Nucleus accumbens (tissue), 56 donors: ENCODE results near the gene SLC2A10.

Source experiments
- DNase-seq, 56 donors: peaks; one replicate each; lab custom pipeline; 2025; lab: John Stamatoyannopoulos, UW

The SLC2A10 gene

GRCh38 chr20:46701556-46701955 lies 7.9 kb upstream of the SLC2A10 start:
- DNase-seq = no peak

DNA sequence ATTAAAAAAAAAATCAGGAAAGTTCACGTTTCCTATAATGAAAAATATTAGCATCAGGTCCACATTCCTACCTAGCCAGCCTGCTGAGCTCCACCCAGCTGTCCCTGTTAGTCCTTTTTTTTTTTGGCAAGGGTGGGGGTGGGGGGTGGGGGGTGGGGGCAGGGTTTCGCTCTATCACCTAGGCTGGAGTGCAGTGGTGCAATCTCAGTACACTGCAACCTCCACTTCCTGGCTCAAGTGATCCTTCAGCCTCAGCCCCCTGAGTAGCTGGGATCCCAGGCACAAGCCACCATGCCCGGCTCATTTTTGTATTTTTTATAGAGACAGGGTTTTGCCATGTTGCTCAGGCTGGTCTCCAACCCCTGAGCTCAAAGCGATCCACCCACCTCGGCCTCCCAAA lies 7.5 kb upstream of the SLC2A10 start:
- DNase-seq = no peak

DNA sequence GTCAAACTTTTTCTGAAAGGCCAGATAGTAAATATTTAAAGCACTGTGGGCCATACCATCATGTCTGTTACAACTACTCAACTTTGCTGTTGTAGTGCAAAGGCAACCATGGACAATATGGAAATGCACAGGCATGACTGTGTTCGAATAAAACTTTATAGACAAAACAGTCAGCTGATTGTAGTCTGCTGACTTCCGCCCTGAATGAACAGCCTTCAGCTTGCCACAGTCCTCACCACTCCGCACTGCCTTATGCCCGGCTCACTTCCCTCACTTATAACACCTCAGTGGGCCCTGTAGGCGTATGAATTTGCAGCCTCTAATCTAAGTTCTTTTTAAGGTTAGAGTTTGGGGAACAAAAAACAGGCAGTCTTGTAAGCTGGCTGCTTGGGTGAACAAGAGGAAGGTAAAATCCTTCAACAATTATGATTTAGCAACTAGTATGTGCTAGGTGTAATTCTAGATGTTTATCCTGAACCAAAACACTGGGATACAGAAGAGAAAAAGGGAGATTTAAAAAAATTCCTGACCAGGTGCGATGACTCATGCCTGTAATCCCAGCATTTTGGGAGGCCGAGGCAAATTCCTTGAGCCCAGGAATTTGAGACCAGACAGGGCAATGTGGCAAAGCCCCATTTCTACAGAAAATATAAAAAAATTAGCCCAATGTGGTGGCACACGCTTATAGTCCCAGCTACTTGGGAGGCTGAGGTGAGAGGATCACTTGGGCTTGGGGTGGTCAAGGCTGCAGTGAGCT lies 6.8 kb upstream of the SLC2A10 start:
- DNase-seq = no peak

- DNase-seq = no peak
Observed at GRCh38 chr20:46703435-46703834, 6.0 kb upstream of the SLC2A10 start.

- DNase-seq = no peak
Observed at GRCh38 chr20:46704714-46705377, 4.6 kb upstream of the SLC2A10 start.

DNA sequence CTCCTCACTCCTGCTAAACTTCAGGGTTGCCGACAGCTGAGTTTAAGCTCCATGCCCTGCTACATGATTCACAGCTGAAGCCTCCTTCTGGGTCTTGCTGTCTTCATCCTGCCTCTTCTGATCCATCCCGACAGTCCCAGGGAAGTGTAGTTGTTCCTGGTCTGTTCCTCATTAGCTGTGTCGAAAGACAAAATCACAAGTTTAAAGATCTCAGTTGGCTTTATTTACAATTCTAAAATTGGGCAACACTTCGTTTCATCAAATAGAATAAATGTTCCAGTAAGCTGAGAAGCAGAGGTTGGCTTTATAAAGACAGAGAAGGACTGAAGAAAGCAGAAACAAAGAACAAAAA lies 4.1 kb upstream of the SLC2A10 start:
- DNase-seq = no peak

- DNase-seq = no peak
Observed at GRCh38 chr20:46706242-46706641, 3.2 kb upstream of the SLC2A10 start.

DNA sequence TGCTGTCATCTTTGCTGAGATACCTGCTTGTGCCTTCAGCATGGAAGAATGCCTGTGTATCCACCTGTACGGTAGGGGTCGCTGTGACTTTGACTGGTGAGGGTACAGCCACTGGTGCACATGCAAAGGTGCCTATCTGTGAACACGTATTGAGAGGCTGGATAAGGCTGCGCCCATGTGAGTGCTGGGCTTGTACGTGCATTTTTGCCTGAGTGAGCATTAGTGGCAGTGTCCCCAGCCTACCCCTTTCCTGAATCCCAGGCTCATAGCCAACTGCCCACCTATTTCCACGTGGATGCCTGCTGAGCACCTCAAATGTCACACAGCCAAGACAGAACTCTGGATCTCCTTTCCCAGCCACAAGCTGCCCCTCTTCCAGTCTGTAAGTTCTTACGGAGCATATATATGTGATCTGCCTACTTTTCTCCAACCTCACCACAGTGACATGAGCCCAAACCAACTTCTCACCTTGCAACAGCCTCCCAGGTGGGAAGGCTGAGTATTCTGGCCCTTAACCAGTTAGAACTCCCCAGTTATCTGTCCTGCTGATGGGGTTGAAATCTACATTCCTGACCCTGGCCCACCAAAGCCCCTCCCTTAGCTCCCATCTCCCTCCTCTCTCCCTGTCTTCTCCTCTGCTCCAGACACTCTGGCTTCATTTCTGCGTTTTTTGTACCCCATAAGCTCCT lies 1.1 kb upstream of the SLC2A10 start:
- no peak for DNase-seq

- DNase-seq = no peak
Observed at GRCh38 chr20:46709055-46709458, 392 bp upstream of the SLC2A10 start.

- no peak for DNase-seq
Observed at GRCh38 chr20:46710153-46710913, 884 bp downstream of the SLC2A10 start.

DNA sequence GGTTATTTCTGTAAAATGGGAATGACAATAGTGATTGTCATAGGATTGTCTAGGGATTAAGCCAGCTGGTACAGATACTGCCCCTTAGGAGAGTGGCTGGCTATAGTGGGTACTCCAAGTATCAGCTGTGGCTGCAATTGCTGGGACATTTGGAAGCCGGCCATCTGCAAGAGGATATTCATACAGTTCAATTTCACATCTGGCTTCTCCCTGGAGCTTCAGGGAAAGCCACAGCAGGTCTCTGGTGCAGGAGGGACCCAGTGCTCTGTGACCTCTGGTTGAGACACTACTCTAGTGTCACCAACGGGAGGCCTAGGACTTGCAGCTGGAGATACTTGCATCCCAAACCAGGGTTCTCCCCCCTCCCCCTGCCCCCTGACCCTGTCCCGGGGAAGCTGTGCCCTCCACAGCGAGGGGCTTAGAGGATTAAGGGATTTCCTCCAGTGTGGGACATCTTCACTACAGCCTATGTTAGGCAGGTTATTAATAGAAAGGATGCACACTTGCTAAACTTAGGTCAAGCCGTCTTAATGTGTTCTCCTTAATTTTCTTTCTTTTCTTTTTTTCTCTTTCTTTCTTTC lies 2.7 kb downstream of the SLC2A10 start:
- no peak for DNase-seq

- no peak for DNase-seq
Observed at GRCh38 chr20:46713957-46714834, 4.7 kb downstream of the SLC2A10 start.

GRCh38 chr20:46715292-46715756 lies 5.9 kb downstream of the SLC2A10 start:
- no peak for DNase-seq

- DNase-seq = no peak
Observed at GRCh38 chr20:46717818-46718541, 8.5 kb downstream of the SLC2A10 start.

- DNase-seq = no peak
Observed at GRCh38 chr20:46720019-46720418, 10.6 kb downstream of the SLC2A10 start.

GRCh38 chr20:46720776-46721425 lies 11.5 kb downstream of the SLC2A10 start:
- no peak for DNase-seq

DNA sequence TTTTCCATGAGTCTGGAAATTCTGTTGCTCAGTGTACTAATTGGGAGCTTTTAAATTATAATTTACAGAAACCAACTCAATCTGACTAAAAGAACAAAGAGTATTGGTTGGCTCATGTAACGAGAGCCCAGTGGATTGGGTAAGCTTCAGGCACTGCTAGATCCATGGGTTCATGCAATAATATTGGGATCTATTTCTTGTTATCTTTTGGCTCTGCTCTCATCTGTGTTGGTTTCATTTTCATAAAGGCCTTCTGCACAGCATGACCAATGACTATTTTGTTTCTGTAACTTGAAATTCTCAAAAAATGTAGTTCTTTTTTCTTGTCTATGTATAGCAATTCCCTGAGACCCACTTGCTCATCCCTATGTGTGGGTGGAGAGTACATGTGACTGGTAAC lies 12.0 kb downstream of the SLC2A10 start:
- DNase-seq = no peak

- DNase-seq = no peak
Observed at GRCh38 chr20:46722450-46722849, 13.0 kb downstream of the SLC2A10 start.
